WTC11 (cell line): Measurements from ENCODE around the gene MAST4. TPM values are rescaled to one million over a fixed set of nuclear protein-coding genes. Genes with fewer than 3 reads are reported as not detected.

Experiments used
- ATAC-seq: fragments of 200-7000 bp; cut with Tn5 transposase; 2 replicates; pipeline ENCODE4 v1.10.0; 2021; ENCODE audit warnings: mild to moderate bottlenecking, moderate library complexity
- CTCF ChIA-PET: fragments of 300-600 bp; sonication (Branson Sonifier 250); formaldehyde crosslinking; loops from one replicate; lab custom pipeline; 2021; ENCODE audit warnings: antibody characterized with exemption; lab: Charles Lee
- POLR2A ChIA-PET: fragments of 350-600 bp; sonication (Branson Sonifier 250); formaldehyde crosslinking; loops from one replicate; lab custom pipeline; 2021; ENCODE audit warnings: antibody characterized with exemption; lab: Charles Lee
- DNase-seq: peaks from one replicate; pipeline ENCODE4 v3.0.0; 2021; ENCODE audit warnings: low spot score
- H3K27ac Mint-ChIP-seq: 2 replicates; pipeline ENCODE4 v1.8.0; 2021; ENCODE audit warnings: mixed read lengths
- H3K27me3 Mint-ChIP-seq: 2 replicates; pipeline ENCODE4 v1.8.0; 2021; ENCODE audit warnings: low read depth, mild to moderate bottlenecking, moderate library complexity, mixed read lengths
- H3K36me3 Mint-ChIP-seq: 2 replicates; pipeline ENCODE4 v1.8.0; 2021; ENCODE audit warnings: mixed read lengths
- H3K4me1 Mint-ChIP-seq: 2 replicates; pipeline ENCODE4 v1.8.0; 2022; ENCODE audit warnings: mixed read lengths
- H3K4me3 Mint-ChIP-seq: 2 replicates; pipeline ENCODE4 v1.8.0; 2021; ENCODE audit warnings: mild to moderate bottlenecking, moderate library complexity, mixed read lengths
- H3K9me3 Mint-ChIP-seq: 2 replicates; pipeline ENCODE4 v1.8.0; 2021; ENCODE audit warnings: mixed read lengths
- ARID4B ChIP-seq: sonication (generic); formaldehyde crosslinking; IDR thresholded peaks from 2 replicates; pipeline ENCODE4 v1.8.0; 2023; ENCODE audit warnings: missing genetic modification reagents, mild to moderate bottlenecking, borderline replicate concordance
- CBFB ChIP-seq: sonication (generic); formaldehyde crosslinking; IDR thresholded peaks from 2 replicates; pipeline ENCODE4 v1.8.1; 2022; ENCODE audit warnings: mild to moderate bottlenecking, low read depth, missing genetic modification reagents
- CDX4 ChIP-seq: fragments of 250-450 bp; sonication (Bioruptor Pico); IDR thresholded peaks from 2 replicates; pipeline ENCODE4 v1.9.0; 2021; ENCODE audit warnings: moderate library complexity, mild to moderate bottlenecking, inconsistent platforms, borderline replicate concordance
- E2F1 ChIP-seq: sonication (generic); formaldehyde crosslinking; IDR thresholded peaks from 2 replicates; pipeline ENCODE4 v1.8.0; 2022; ENCODE audit warnings: mild to moderate bottlenecking, missing genetic modification reagents
- ERG ChIP-seq: fragments of 250-450 bp; sonication (Bioruptor Pico); IDR thresholded peaks from 2 replicates; pipeline ENCODE4 v1.8.0; 2021; ENCODE audit warnings: mild to moderate bottlenecking
- FOXP4 ChIP-seq: sonication (generic); formaldehyde crosslinking; IDR thresholded peaks from 2 replicates; pipeline ENCODE4 v1.8.0; 2022; ENCODE audit warnings: mild to moderate bottlenecking, missing genetic modification reagents
- HMGA2 ChIP-seq: fragments of 250-450 bp; sonication (Bioruptor Pico); IDR thresholded peaks from 2 replicates; pipeline ENCODE4 v1.4.0; 2021; ENCODE audit warnings: mild to moderate bottlenecking, moderate library complexity
- NR2C2 ChIP-seq: sonication (generic); formaldehyde crosslinking; IDR thresholded peaks from 2 replicates; pipeline ENCODE4 v1.8.0; 2022; ENCODE audit warnings: mild to moderate bottlenecking, missing genetic modification reagents
- PREB ChIP-seq: sonication (generic); formaldehyde crosslinking; IDR thresholded peaks from 2 replicates; pipeline ENCODE4 v1.8.1; 2022; ENCODE audit warnings: mild to moderate bottlenecking, missing genetic modification reagents, moderate library complexity, borderline replicate concordance
- RORB ChIP-seq: fragments of 250-450 bp; sonication (Bioruptor Pico); IDR thresholded peaks from 2 replicates; pipeline ENCODE4 v1.9.0; 2021; ENCODE audit warnings: mild to moderate bottlenecking
- TCF7 ChIP-seq: sonication (generic); formaldehyde crosslinking; IDR thresholded peaks from 2 replicates; pipeline ENCODE4 v1.8.0; 2022; ENCODE audit warnings: mild to moderate bottlenecking, low read depth, missing genetic modification reagents, moderate library complexity
- TEAD4 ChIP-seq: sonication (generic); formaldehyde crosslinking; IDR thresholded peaks from 2 replicates; pipeline ENCODE4 v1.8.0; 2022; ENCODE audit warnings: mild to moderate bottlenecking, missing genetic modification reagents
- USF2 ChIP-seq: sonication (generic); formaldehyde crosslinking; IDR thresholded peaks from 2 replicates; pipeline ENCODE4 v1.8.1; 2023; ENCODE audit warnings: mild to moderate bottlenecking, missing genetic modification reagents, moderate library complexity
- ZBTB21 ChIP-seq: sonication (generic); formaldehyde crosslinking; IDR thresholded peaks from 2 replicates; pipeline ENCODE4 v1.8.1; 2023; ENCODE audit warnings: mild to moderate bottlenecking, missing genetic modification reagents, borderline replicate concordance
- ZBTB43 ChIP-seq: sonication (generic); formaldehyde crosslinking; IDR thresholded peaks from 2 replicates; pipeline ENCODE4 v1.8.1; 2023; ENCODE audit warnings: mild to moderate bottlenecking, missing genetic modification reagents
- ZNF138 ChIP-seq: sonication (generic); formaldehyde crosslinking; conservative IDR thresholded peaks from 2 replicates; pipeline ENCODE4 v1.8.1; 2022; ENCODE audit warnings: mild to moderate bottlenecking, moderate library complexity, missing genetic modification reagents
- ZNF281 ChIP-seq: sonication (generic); formaldehyde crosslinking; IDR thresholded peaks from 2 replicates; pipeline ENCODE4 v1.8.0; 2023; ENCODE audit warnings: mild to moderate bottlenecking, missing genetic modification reagents
- ZNF396 ChIP-seq: fragments of 250-450 bp; sonication (Bioruptor Pico); IDR thresholded peaks from 2 replicates; pipeline ENCODE4 v1.8.0; 2021; ENCODE audit warnings: mild to moderate bottlenecking, moderate library complexity, borderline replicate concordance
- total RNA-seq: library from RNA; stranded (reverse); gene quantifications from 3 replicates; pipeline ENCODE4 v1.2.3, GENCODE V29; 2021

MAST4 gene
- total RNA-seq, 1 experiment from 2014 or later, result 8.0 TPM

- POLR2A ChIA-PET, result no interaction called here
- no peak for ATAC-seq
Measured at GRCh38 chr5:66727630-66728029, 131.4 kb downstream of the MAST4 start.

More at GRCh38 chr5:66727630-66728029, 131.4 kb downstream of the MAST4 start:
- Mint-ChIP-seq H3K36me3 (no peaks in the 10 kb centered on the region), H3K27me3 (no peaks in the 10 kb centered on the region; the same call in 1 of the 2 replicates), H3K4me1 (0 out of 2 replicates have a peak, but pooled peaks cover 2% of the 10 kb centered on the region), H3K9me3 (no peaks in the 10 kb centered on the region), H3K27ac (no peak overlapping the region), H3K4me3 (no peak overlapping the region)
- CTCF ChIA-PET, result interaction anchor here (1.0 kb wide), 1 partner anchor 422 kb away, joined by 3 read pairs; no protein-coding TSS in a partner anchor
- TF ChIP-seq TCF7 (no peak), E2F1 (CRISPR knock-in tag) (no peak), ZNF396 (CRISPR knock-in tag) (no peak), PREB (CRISPR knock-in tag) (no peak), ERG (CRISPR knock-in tag) (no peak), CDX4 (CRISPR knock-in tag) (no peak), CBFB (CRISPR knock-in tag) (no peak), USF2 (CRISPR knock-in tag) (no peak), ZNF281 (CRISPR knock-in tag) (no peak), TEAD4 (CRISPR knock-in tag) (no peak), ZNF138 (CRISPR knock-in tag) (no peak), FOXP4 (CRISPR knock-in tag) (no peak), HMGA2 (CRISPR knock-in tag) (no peak), ARID4B (no peak), ZBTB43 (CRISPR knock-in tag) (no peak), ZBTB21 (CRISPR knock-in tag) (no peak), RORB (CRISPR knock-in tag) (no peak), NR2C2 (CRISPR knock-in tag) (no peak)
- no peak for DNase-seq
